Activated CD4-positive, alpha-beta T cell treated with anti-CD3 and anti-CD28 coated beads for 48 hours (primary cell): Measurements from ENCODE around the gene TFEB.

ENCODE experiments used
- DNase-seq: peaks from one replicate; pipeline ENCODE4 v3.0.0-alpha.2; 2020

The TFEB gene

GRCh38 chr6:41648070-41648585 is 87.3 kb downstream of the TFEB start:
- no peak for DNase-seq

- DNase-seq = no peak
Observed at GRCh38 chr6:41647061-41647511, 88.3 kb downstream of the TFEB start.

GRCh38 chr6:41646026-41646795 is 89.2 kb downstream of the TFEB start:
- no peak for DNase-seq

- no peak for DNase-seq
Observed at GRCh38 chr6:41645007-41645618, 90.3 kb downstream of the TFEB start.

- no peak for DNase-seq
Observed at GRCh38 chr6:41644297-41644879, 91.0 kb downstream of the TFEB start.

GRCh38 chr6:41643899-41644269 is 91.5 kb downstream of the TFEB start:
- no peak for DNase-seq

GRCh38 chr6:41642960-41643898 is 92.2 kb downstream of the TFEB start:
- no peak for DNase-seq

GRCh38 chr6:41642090-41642959 is 93.1 kb downstream of the TFEB start:
- DNase-seq = no peak

GRCh38 chr6:41641352-41641925 is 94.0 kb downstream of the TFEB start:
- DNase-seq = no peak

GRCh38 chr6:41640426-41640825 is 95.0 kb downstream of the TFEB start:
- no peak for DNase-seq

- no peak for DNase-seq
Observed at GRCh38 chr6:41639809-41640371, 95.5 kb downstream of the TFEB start.

GRCh38 chr6:41638935-41639808 is 96.2 kb downstream of the TFEB start:
- DNase-seq = no peak

- no peak for DNase-seq
Observed at GRCh38 chr6:41638002-41638934, 97.1 kb downstream of the TFEB start, which contains the start of gene MDFI. MDFI (plus strand) TSS chr6:41638468; CDS start chr6:41638750, 282 bp downstream.

- DNase-seq = no peak
Observed at GRCh38 chr6:41637194-41638001, 98.0 kb downstream of the TFEB start.

GRCh38 chr6:41636833-41637193 is 98.6 kb downstream of the TFEB start:
- no peak for DNase-seq

GRCh38 chr6:41635365-41635764 is 100.0 kb downstream of the TFEB start:
- DNase-seq = no peak

- DNase-seq = no peak
Observed at GRCh38 chr6:41634657-41635056, 100.8 kb downstream of the TFEB start.
